Thoracic aorta (tissue), 2 donors: ENCODE measurements around the gene PNMA1. TPM values are rescaled to one million over a fixed set of nuclear protein-coding genes. Genes with fewer than 3 reads are reported as not detected.

ENCODE experiments used
- ATAC-seq: fragments of 150-250 bp; one replicate; pipeline ENCODE4 v1.8.0; 2017; ENCODE audit warnings: low read depth; ENCODE audit not compliant: insufficient number of reproducible peaks, low FRiP score
- DNase-seq: peaks from one replicate; pipeline ENCODE4 v3.0.0-alpha.2; 2020; ENCODE audit warnings: low spot score
- H3K27ac ChIP-seq, 2 donors: fragments of 200-600 bp; sonication (generic); 1 replicate in 1 of 2; 2 replicates in 1 of 2; pipeline ENCODE4 v1.5.1; 2016; ENCODE audit warnings: mild to moderate bottlenecking in 2 of 2, moderate library complexity in 2 of 2
- H3K27me3 ChIP-seq: fragments of 200-600 bp; sonication (generic); replicated peaks from 2 replicates; pipeline ENCODE4 v1.6.0; 2016; ENCODE audit warnings: mild to moderate bottlenecking; ENCODE audit not compliant: insufficient read depth
- H3K36me3 ChIP-seq: fragments of 200-600 bp; sonication (generic); one replicate; pipeline ENCODE4 v1.5.1; 2016
- H3K4me1 ChIP-seq, 2 donors: fragments of 200-600 bp; sonication (generic); 1 replicate in 1 of 2; 2 replicates in 1 of 2; pipeline versions ENCODE4 v1.5.1 to v1.6.0; 2016; ENCODE audit warnings: low read depth in 2 of 2, mild to moderate bottlenecking in 1 of 2; ENCODE audit not compliant: control insufficient read depth in 1 of 2
- H3K4me3 ChIP-seq: fragments of 200-600 bp; sonication (generic); 2 replicates; pipeline ENCODE4 v1.5.1; 2016; ENCODE audit warnings: mild to moderate bottlenecking
- H3K9me3 ChIP-seq: fragments of 200-600 bp; sonication (generic); 2 replicates; pipeline ENCODE4 v1.5.1; 2016
- total RNA-seq, 2 donors: library from RNA; depleted of rRNA; stranded (reverse); fragments of >200 nt; gene quantifications; one replicate each; pipeline versions ENCODE4 v1.1.0 to v1.2.3, GENCODE V29; 2016
- TF ChIP-seq, protein P1 (sequence below): fragments of 200-600 bp; sonication (generic); IDR thresholded peaks from one replicate; pipeline ENCODE4 v1.5.1; 2019; ENCODE audit warnings: antibody characterized with exemption

Gene PNMA1
- total RNA-seq, 2 donors from 2014 or later: 27.3 to 37.4 TPM

DNA sequence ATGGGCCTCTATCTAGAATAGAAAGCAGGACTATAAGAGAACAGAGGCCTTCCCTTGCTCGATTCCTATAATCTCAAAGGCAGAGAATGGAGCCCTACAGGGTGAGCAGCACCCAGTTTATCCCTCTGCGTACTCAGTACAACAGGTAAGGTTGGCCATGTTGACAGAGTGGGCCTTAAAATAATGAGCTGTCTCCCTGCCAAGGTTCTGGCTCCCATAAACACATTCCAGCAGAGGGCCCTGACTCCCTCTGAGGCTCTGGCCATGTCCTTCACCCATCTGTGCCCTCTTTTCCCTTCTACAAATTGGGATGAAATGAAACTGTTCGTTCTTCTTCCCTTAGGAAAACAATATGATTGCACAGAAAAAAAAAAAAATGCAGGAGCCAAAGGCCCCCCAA, 16.9 kb upstream of the PNMA1 start:
- no peak overlapping the region for H3K27ac ChIP-seq
- no peaks in the 10 kb centered on the region for H3K27me3 ChIP-seq
- peaks cover 31% of the 10 kb centered on the region for H3K36me3 ChIP-seq
- H3K4me1 ChIP-seq: peaks cover 7 to 16% of the 10 kb centered on the region in 2 donors
- H3K9me3 ChIP-seq: no peaks in the 10 kb centered on the region
- ATAC-seq (no peak), DNase-seq (no peak)
- H3K4me3 ChIP-seq: no peak overlapping the region
- TF ChIP-seq, protein P1, sequence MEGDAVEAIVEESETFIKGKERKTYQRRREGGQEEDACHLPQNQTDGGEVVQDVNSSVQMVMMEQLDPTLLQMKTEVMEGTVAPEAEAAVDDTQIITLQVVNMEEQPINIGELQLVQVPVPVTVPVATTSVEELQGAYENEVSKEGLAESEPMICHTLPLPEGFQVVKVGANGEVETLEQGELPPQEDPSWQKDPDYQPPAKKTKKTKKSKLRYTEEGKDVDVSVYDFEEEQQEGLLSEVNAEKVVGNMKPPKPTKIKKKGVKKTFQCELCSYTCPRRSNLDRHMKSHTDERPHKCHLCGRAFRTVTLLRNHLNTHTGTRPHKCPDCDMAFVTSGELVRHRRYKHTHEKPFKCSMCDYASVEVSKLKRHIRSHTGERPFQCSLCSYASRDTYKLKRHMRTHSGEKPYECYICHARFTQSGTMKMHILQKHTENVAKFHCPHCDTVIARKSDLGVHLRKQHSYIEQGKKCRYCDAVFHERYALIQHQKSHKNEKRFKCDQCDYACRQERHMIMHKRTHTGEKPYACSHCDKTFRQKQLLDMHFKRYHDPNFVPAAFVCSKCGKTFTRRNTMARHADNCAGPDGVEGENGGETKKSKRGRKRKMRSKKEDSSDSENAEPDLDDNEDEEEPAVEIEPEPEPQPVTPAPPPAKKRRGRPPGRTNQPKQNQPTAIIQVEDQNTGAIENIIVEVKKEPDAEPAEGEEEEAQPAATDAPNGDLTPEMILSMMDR: no peak

DNA sequence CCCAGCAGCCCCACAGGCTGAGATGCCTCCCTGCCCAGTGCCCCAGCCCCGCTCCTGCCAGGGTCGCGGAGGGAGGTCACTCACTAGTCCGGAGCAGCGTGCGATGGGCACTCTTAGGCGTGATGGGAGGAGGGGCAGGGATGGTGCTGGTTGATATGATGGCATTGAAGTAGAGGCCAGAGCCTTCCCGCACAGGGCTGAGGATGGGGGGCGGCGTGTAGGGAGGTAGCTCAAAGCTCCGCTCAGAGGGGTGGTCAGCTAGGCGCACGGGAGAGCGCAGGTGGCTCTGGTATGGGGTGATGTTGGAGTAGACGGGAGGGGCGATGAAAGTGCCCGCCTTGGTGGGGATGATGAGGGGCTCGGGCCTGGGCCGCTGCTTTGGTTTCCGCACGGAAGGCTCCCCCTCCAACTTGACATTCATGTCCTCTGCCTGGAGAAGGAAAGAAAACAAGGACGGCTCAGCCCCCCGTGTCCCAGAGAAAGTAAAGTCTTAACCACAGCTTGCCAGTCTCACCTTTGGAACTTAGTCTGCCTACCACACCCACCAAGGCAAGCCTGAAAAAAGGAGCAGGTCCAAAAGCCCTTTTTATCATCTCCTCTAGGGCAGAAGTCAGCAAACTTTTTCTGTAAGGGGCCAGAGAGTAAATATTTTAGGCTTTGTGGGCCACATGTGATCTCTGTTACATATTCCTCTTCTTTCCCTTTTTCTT, 15.5 kb upstream of the PNMA1 start:
- no peaks in the 10 kb centered on the region for H3K27me3 ChIP-seq
- H3K36me3 ChIP-seq: peaks cover 35% of the 10 kb centered on the region
- H3K27ac ChIP-seq: peak overlapping the region in 1 of 2 donors; percentile 35
- H3K9me3 ChIP-seq: no peaks in the 10 kb centered on the region
- no peak overlapping the region for H3K4me3 ChIP-seq
- peaks cover 16 to 28% of the 10 kb centered on the region in 2 donors for H3K4me1 ChIP-seq
- TF ChIP-seq, protein P1: no peak
- ATAC-seq: no peak
- DNase-seq: no peak

DNA sequence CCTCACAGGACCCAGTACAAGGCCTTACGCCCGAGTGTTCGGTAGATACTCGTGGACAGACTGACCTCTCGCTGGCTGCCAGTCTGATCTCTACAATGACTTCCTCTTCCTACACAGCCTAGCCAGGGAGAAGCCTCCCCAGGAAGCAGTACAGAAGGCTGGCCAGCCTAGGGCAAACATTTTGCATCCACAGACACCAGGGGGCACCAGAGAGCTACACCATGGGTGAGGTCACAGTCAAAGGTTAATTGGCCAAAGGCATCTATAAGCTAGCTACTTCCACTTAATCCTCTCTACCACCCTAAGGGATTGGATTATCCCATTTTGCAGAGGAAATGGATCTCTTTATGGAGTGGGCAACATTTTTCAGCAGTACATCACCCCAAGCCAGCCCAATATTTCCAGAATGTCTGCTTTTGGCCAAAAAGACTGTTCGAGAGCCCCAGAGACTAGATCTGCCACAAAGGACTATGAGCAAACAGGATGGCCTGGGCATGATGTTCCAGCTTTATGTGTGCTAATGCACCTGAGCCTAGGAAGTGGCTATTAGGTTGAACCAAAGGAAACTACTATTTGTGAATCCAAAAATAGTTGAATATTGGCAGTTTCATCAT, 14.6 kb upstream of the PNMA1 start:
- no peaks in the 10 kb centered on the region for H3K9me3 ChIP-seq
- H3K36me3 ChIP-seq: peaks cover 29% of the 10 kb centered on the region
- peak overlapping the region; percentile 31 to 35 for H3K27ac ChIP-seq
- peaks cover 21 to 37% of the 10 kb centered on the region in 2 donors for H3K4me1 ChIP-seq
- TF ChIP-seq, protein P1: peak; percentile 92
- no peaks in the 10 kb centered on the region for H3K27me3 ChIP-seq
- DNase-seq (no peak), ATAC-seq (no peak)
- no peak overlapping the region for H3K4me3 ChIP-seq

DNA sequence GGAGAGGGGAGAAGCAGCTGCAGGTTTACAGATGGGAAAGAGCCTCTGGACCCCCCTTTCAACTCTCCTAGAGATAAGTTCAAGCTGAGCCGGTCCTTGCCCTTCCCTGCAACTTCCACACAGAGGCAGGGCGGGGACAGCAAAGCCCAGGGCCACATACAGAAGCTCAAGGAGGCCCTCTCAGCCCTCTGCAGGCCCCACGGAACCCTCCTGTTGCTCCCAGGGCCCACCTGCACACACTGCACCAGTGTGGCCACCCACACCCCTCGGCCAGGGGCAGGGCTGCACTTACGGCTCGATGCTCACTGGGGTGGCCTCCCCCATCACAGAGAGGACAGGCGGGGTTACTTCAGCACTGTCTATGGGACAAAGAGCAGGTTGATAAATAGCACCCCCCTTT, 13.0 kb upstream of the PNMA1 start:
- peaks cover 40% of the 10 kb centered on the region for H3K36me3 ChIP-seq
- H3K4me1 ChIP-seq: peaks cover 27 to 49% of the 10 kb centered on the region in 2 donors
- H3K9me3 ChIP-seq: no peaks in the 10 kb centered on the region
- TF ChIP-seq, protein P1: no peak
- no peak for ATAC-seq
- H3K4me3 ChIP-seq: no peak overlapping the region
- peak overlapping the region; percentile 79 to 86 for H3K27ac ChIP-seq
- DNase-seq: no peak
- H3K27me3 ChIP-seq: no peaks in the 10 kb centered on the region

DNA sequence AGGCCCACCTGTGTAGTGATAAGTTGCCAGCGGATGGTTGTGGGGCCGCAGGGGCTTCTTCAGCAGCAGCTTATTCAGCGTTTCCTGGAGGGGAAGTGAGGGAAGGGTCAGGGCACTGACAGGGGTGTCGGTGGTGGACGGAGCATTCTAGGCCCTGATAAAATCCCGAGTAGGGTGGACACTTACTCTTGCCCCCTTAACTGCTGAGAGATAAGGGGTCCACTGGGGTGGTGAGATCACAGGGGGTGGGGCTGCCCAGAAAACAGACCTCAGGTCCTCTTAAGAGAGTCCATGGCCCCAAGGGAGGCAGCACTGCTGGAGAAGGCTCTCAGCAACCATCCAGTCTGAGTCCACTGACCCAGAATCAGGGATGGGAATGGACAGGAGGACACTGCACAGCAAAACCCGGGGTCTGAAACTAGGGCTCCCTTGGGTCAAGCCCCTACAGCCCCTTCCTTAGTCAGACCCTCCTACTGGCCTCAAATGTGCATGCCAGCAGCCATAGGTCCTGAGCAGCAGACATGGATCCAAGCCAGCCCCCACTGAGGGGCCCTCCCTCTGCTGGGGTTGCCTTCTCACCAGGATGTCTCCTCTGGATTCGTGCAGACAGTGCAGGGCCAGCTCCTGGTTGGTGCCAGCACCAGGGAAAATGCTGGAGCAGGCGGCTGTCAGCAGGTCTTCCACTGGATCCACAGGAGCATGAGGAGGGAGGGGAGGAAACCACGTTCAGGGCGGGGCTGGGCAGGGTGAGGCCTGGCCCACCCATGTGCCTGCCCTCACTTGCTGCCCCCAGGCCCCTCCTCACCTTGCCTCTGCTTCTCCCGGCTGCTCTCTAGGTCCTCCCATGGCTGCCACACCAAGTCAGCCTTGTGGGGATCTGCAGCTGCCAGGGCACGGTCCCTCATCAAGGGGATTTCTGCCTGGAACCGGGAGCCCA, 12.1 kb upstream of the PNMA1 start:
- Histone ChIP-seq H3K36me3 (peaks cover 48% of the 10 kb centered on the region), H3K9me3 (no peaks in the 10 kb centered on the region), H3K4me1 (peaks cover 27 to 49% of the 10 kb centered on the region in 2 donors), H3K4me3 (no peak overlapping the region), H3K27ac (peak overlapping the region; percentile 79 to 86), H3K27me3 (no peaks in the 10 kb centered on the region)
- DNase-seq: no peak
- TF ChIP-seq, protein P1: no peak
- ATAC-seq: no peak
